SK-N-SH (cell line): ENCODE measurements around the gene CAPN5. TPM values are rescaled to one million over a fixed set of nuclear protein-coding genes. Genes with fewer than 3 reads are reported as not detected.
"Not testable (repeated sequence)": the region's sequence is repeated elsewhere in the genome, so short reads cannot be mapped to it uniquely, and the experiment has no call there.

Experiments
- CTCF ChIA-PET: fragments of 300-600, 350-600 bp; formaldehyde crosslinking; extraction: SDS; loops from one replicate; lab custom pipeline; 2021; lab: Yijun Ruan, JAX
- POLR2A ChIA-PET: fragments of 350-600 bp; sonication (Branson Sonifier 250); formaldehyde crosslinking; extraction: SDS; loops from one replicate; lab custom pipeline; 2020; ENCODE audit warnings: antibody characterized with exemption, inconsistent platforms; lab: Yijun Ruan, JAX
- DNase-seq: peaks from one replicate; pipeline ENCODE4 v3.0.0; 2012
- H2AFZ ChIP-seq: fragments of 200-600 bp; sonication (generic); 2 replicates; pipeline ENCODE4 v1.8.1; 2016; ENCODE audit warnings: antibody characterized with exemption, mild to moderate bottlenecking, low read depth
- H3F3A ChIP-seq: fragments of 200-600 bp; sonication (generic); replicated peaks from 2 replicates; pipeline ENCODE3; 2016; ENCODE audit warnings: antibody characterized with exemption, mild to moderate bottlenecking; ENCODE audit not compliant: insufficient read depth
- H3K27ac ChIP-seq, 2 experiments: fragments of 200-500 bp in 1 of 2; fragments of 200-600 bp in 1 of 2; sonication (Bioruptor generic) in 1 of 2; sonication (generic), shearing (Covaris generic) in 1 of 2; 2 replicates each; pipeline versions ENCODE4 v1.5.1 to v1.6.1; 2014 to 2016; ENCODE audit warnings: low read depth in 2 of 2, inconsistent platforms in 1 of 2, low read length in 1 of 2, mild to moderate bottlenecking in 1 of 2, mixed read lengths in 1 of 2
- H3K27me3 ChIP-seq: fragments of 200-600 bp; sonication (generic), shearing (Covaris generic); 2 replicates; pipeline ENCODE4 v1.6.1; 2016; ENCODE audit warnings: mixed run types; ENCODE audit not compliant: insufficient read depth
- H3K36me3 ChIP-seq, 2 experiments: fragments of 200-500 bp in 1 of 2; fragments of 200-600 bp in 1 of 2; sonication (Bioruptor generic) in 1 of 2; sonication (generic) in 1 of 2; replicated peaks in 1 of 2; 2 replicates each; pipeline versions ENCODE3 to v1.5.1; 2014 to 2016; ENCODE audit warnings: low read length in 1 of 2, mild to moderate bottlenecking in 1 of 2; ENCODE audit not compliant: insufficient read depth in 2 of 2, control insufficient read depth in 1 of 2
- H3K4me1 ChIP-seq, 2 experiments: fragments of 200-500 bp in 1 of 2; fragments of 200-600 bp in 1 of 2; sonication (Bioruptor generic) in 1 of 2; sonication (generic), shearing (Covaris generic) in 1 of 2; 2 replicates each; pipeline versions ENCODE4 v1.5.1 to v1.6.1; 2014 to 2016; ENCODE audit warnings: low read depth in 1 of 2, low read length in 1 of 2, mixed run types in 1 of 2; ENCODE audit not compliant: insufficient read depth in 2 of 2, control insufficient read depth in 1 of 2
- H3K4me2 ChIP-seq: fragments of 200-600 bp; sonication (generic), shearing (Covaris generic); 2 replicates; pipeline ENCODE4 v1.6.1; 2017; ENCODE audit warnings: mixed run types
- H3K4me3 ChIP-seq, 2 experiments: fragments of 200-500 bp in 1 of 2; fragments of 200-600 bp in 1 of 2; sonication (Bioruptor generic) in 1 of 2; sonication (generic), shearing (Covaris generic) in 1 of 2; 2 replicates each; pipeline versions ENCODE4 v1.5.1 to v1.8.1; 2014 to 2016; ENCODE audit warnings: low read depth in 2 of 2, inconsistent platforms in 1 of 2, low read length in 1 of 2, mild to moderate bottlenecking in 1 of 2, mixed read lengths in 1 of 2, moderate library complexity in 1 of 2
- H3K79me2 ChIP-seq: fragments of 200-600 bp; sonication (generic); 2 replicates; pipeline ENCODE4 v1.8.1; 2017; ENCODE audit warnings: mild to moderate bottlenecking; ENCODE audit not compliant: insufficient read depth
- H3K9ac ChIP-seq: fragments of 200-600 bp; sonication (generic); 2 replicates; pipeline ENCODE4 v1.6.1; 2017; ENCODE audit warnings: mixed run types
- H3K9me2 ChIP-seq: fragments of 200-600 bp; sonication (generic); 2 replicates; pipeline ENCODE4 v1.6.1; 2017; ENCODE audit warnings: mixed run types
- H3K9me3 ChIP-seq: fragments of 200-600 bp; sonication (generic); 2 replicates; pipeline ENCODE4 v1.6.1; 2017; ENCODE audit warnings: mixed run types, mild to moderate bottlenecking, moderate library complexity
- H4K20me1 ChIP-seq: fragments of 200-600 bp; sonication (generic); 2 replicates; pipeline ENCODE4 v1.6.1; 2017; ENCODE audit warnings: mild to moderate bottlenecking, mixed run types; ENCODE audit not compliant: insufficient read depth
- EP300 ChIP-seq, 2 experiments: IDR thresholded peaks; 2 replicates each; pipeline versions ENCODE4 v1.4.0 to v1.6.1; 2012; ENCODE audit warnings: borderline replicate concordance in 1 of 2, low read depth in 1 of 2, low read length in 1 of 2
- FOSL2 ChIP-seq: IDR thresholded peaks from 2 replicates; pipeline ENCODE4 v1.4.0; 2012; ENCODE audit warnings: low read depth, mild to moderate bottlenecking, moderate library complexity, borderline replicate concordance
- FOXJ3 ChIP-seq: sonication (generic); formaldehyde crosslinking; IDR thresholded peaks from 2 replicates; pipeline ENCODE4 v1.5.1; 2020; ENCODE audit warnings: mild to moderate bottlenecking, missing genetic modification reagents
- GATA2 ChIP-seq: sonication (generic); formaldehyde crosslinking; IDR thresholded peaks from 2 replicates; pipeline ENCODE4 v1.5.0; 2020; ENCODE audit warnings: mild to moderate bottlenecking, missing genetic modification reagents
- MEF2A ChIP-seq: IDR thresholded peaks from 2 replicates; pipeline ENCODE4 v1.4.0; 2012; ENCODE audit warnings: low read depth, borderline replicate concordance
- RAD21 ChIP-seq: IDR thresholded peaks from 2 replicates; pipeline ENCODE4 v1.6.1; 2012; ENCODE audit warnings: mild to moderate bottlenecking, low read length
- RCOR1 ChIP-seq: fragments of 150-350 bp; IDR thresholded peaks from 2 replicates; pipeline ENCODE4 v1.6.1; 2017; ENCODE audit warnings: antibody characterized with exemption, low read length
- RFX5 ChIP-seq: IDR thresholded peaks from 2 replicates; pipeline ENCODE4 v1.6.1; 2012; ENCODE audit warnings: mild to moderate bottlenecking, improper control_type of control experiment, low read length
- SMC3 ChIP-seq: IDR thresholded peaks from 2 replicates; pipeline ENCODE4 v1.6.1; 2012; ENCODE audit warnings: low read depth, low read length, improper control_type of control experiment
- TAF1 ChIP-seq: IDR thresholded peaks from 2 replicates; pipeline ENCODE4 v1.6.1; 2012; ENCODE audit warnings: low read depth, mild to moderate bottlenecking, low read length, moderate library complexity, borderline replicate concordance
- YY1 ChIP-seq: IDR thresholded peaks from 2 replicates; pipeline ENCODE4 v1.4.0; 2012; ENCODE audit warnings: low read depth, mild to moderate bottlenecking
- WGBS: methylation state at CpG from one replicate; pipeline ENCODE4 v1.1.6; 2017; ENCODE audit warnings: low lambda C conversion rate; 5-methylcytosine and 5-hydroxymethylcytosine counted together
- polyA plus RNA-seq, 3 experiments: library from polyadenylated mRNA; depleted of rRNA; stranded (reverse); fragments of >200 nt; gene quantifications; 2 replicates each; pipeline ENCODE4 v1.2.3, GENCODE V29; 2012
- TF ChIP-seq, protein P1 (sequence below): IDR thresholded peaks from 2 replicates; pipeline ENCODE4 v1.6.1; 2012; ENCODE audit warnings: mild to moderate bottlenecking, low read depth, low read length, moderate library complexity
- TF ChIP-seq, protein P2 (sequence below): fragments of 200-600 bp; sonication (generic); IDR thresholded peaks from 2 replicates; pipeline ENCODE4 v1.6.1; 2017; ENCODE audit warnings: antibody characterized with exemption, mild to moderate bottlenecking, moderate library complexity

Gene CAPN5
- polyA plus RNA-seq, 1 of the 3 experiments (the other 2 are of a cell fraction): 33.1 TPM

DNA sequence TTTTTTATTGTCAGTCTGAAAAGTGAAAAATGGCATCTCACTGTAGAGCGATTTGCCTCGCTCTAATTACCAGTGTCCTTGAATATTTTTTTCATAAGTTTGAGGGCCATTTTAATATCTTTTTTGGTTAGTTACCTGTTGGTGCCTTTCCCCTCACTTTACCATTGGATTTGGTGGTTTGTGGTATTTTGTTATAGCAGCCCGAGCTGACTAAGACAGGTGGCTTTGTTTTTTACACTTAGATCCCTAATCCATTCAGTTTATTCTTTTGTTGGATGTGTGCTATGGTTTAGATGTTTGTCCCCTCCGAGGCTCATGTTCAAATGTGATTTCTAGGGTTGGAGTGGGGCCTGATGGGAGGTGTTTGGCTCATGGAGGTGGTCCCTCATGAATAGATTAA lies 6.5 kb upstream of the CAPN5 start (continued):
- TF ChIP-seq TAF1 (no peak), GATA2 (CRISPR knock-in tag) (no peak), MEF2A (no peak), FOXJ3 (CRISPR knock-in tag) (no peak)

DNA sequence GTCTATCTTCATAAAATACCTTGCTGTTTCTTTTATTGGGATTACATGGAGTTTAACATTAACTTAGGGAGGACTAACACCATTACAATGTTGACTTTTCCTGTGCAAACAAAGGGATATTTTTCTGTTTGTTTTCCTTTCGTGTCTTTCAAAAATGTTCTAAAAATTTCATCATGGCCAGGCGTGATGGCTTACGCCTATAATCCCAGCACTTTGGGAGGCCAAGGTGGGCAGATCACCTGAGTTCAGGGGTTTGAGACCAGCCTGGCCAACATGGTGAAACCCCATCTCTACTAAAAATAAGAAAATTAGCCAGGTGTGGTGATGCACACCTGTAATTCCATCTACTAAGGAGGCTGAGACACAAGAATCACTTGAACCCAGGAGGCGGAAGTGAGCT lies 5.5 kb upstream of the CAPN5 start:
- H3K27ac ChIP-seq, H3F3A ChIP-seq, H3K36me3 ChIP-seq, DNase-seq, H3K4me3 ChIP-seq, H3K79me2 ChIP-seq, H3K4me1 ChIP-seq, H2AFZ ChIP-seq, H3K9ac ChIP-seq, H3K4me2 ChIP-seq, H3K9me3 ChIP-seq, H3K9me2 ChIP-seq, POLR2A ChIA-PET, H4K20me1 ChIP-seq, H3K27me3 ChIP-seq: not testable (repeated sequence)
- WGBS: 59% methylated on average over 4 of the region's 4 CpGs
- CTCF ChIA-PET: interaction anchor here (0.8 to 4.5 kb wide), 2 partner anchors 12 to 30 kb away, joined by 3 to 15 read pairs; no protein-coding TSS in a partner anchor

DNA sequence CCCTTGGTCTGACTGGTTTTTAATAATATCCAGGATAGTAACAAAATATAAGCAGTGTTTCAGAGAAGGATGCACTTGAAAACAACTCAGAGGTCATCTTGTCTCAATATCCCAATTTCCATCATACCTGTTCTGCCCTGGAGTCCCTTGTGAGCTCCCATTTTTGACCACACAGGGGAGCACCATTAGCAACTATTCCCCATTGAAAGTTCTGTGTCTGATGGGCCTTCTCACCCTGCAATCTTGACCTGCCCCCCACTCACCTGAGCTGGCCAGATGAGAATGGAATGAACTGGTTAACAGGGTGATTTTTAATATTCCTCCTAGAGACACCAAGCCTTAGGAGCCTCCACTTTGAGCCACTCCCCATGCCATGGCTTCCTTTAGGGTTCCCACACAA lies 3.8 kb upstream of the CAPN5 start:
- Histone ChIP-seq H4K20me1 (no peaks in the 10 kb centered on the region; the same call in 1 of the 2 replicates), H3K4me2 (no peak overlapping the region), H3K9me2 (no peaks in the 10 kb centered on the region), H3K9ac (no peak overlapping the region), H3K4me1 (peaks cover 5 to 9% of the 10 kb centered on the region in 2 experiments; a peak in 2 of 4 replicates), H3K9me3 (no peaks in the 10 kb centered on the region), H2AFZ (no peak overlapping the region), H3K27me3 (no peaks in the 10 kb centered on the region), H3K79me2 (peaks cover 11% of the 10 kb centered on the region), H3K27ac (no peak overlapping the region), H3F3A (no peaks in the 10 kb centered on the region), H3K4me3 (no peak overlapping the region), H3K36me3 (no peaks in the 10 kb centered on the region)
- DNase-seq: no peak
- POLR2A ChIA-PET: no interaction called here
- TF ChIP-seq, protein P1, sequence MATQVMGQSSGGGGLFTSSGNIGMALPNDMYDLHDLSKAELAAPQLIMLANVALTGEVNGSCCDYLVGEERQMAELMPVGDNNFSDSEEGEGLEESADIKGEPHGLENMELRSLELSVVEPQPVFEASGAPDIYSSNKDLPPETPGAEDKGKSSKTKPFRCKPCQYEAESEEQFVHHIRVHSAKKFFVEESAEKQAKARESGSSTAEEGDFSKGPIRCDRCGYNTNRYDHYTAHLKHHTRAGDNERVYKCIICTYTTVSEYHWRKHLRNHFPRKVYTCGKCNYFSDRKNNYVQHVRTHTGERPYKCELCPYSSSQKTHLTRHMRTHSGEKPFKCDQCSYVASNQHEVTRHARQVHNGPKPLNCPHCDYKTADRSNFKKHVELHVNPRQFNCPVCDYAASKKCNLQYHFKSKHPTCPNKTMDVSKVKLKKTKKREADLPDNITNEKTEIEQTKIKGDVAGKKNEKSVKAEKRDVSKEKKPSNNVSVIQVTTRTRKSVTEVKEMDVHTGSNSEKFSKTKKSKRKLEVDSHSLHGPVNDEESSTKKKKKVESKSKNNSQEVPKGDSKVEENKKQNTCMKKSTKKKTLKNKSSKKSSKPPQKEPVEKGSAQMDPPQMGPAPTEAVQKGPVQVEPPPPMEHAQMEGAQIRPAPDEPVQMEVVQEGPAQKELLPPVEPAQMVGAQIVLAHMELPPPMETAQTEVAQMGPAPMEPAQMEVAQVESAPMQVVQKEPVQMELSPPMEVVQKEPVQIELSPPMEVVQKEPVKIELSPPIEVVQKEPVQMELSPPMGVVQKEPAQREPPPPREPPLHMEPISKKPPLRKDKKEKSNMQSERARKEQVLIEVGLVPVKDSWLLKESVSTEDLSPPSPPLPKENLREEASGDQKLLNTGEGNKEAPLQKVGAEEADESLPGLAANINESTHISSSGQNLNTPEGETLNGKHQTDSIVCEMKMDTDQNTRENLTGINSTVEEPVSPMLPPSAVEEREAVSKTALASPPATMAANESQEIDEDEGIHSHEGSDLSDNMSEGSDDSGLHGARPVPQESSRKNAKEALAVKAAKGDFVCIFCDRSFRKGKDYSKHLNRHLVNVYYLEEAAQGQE: no peak
- TF ChIP-seq RCOR1 (no peak), FOSL2 (no peak), EP300 (IDR thresholded peaks at IDR 0.05; ENCODE audit: borderline replicate concordance in 1 of 2, low read depth in 1 of 2, low read length in 1 of 2) (no peak), YY1 (no peak), RAD21 (peak; percentile 15; the same call in 1 of the 2 replicates), TAF1 (no peak), SMC3 (no peak), RFX5 (no peak)
- TF ChIP-seq, protein P2, sequence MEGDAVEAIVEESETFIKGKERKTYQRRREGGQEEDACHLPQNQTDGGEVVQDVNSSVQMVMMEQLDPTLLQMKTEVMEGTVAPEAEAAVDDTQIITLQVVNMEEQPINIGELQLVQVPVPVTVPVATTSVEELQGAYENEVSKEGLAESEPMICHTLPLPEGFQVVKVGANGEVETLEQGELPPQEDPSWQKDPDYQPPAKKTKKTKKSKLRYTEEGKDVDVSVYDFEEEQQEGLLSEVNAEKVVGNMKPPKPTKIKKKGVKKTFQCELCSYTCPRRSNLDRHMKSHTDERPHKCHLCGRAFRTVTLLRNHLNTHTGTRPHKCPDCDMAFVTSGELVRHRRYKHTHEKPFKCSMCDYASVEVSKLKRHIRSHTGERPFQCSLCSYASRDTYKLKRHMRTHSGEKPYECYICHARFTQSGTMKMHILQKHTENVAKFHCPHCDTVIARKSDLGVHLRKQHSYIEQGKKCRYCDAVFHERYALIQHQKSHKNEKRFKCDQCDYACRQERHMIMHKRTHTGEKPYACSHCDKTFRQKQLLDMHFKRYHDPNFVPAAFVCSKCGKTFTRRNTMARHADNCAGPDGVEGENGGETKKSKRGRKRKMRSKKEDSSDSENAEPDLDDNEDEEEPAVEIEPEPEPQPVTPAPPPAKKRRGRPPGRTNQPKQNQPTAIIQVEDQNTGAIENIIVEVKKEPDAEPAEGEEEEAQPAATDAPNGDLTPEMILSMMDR: peak; percentile 30
- CTCF ChIA-PET: interaction anchor here (0.7 to 5.3 kb wide), 9 partner anchors 10 to 143 kb away, joined by 3 to 51 read pairs (median 3); no protein-coding TSS in a partner anchor
